DND-41 (cell line): Measurements from ENCODE around the gene NCK2.

ENCODE experiments used
- CTCF ChIP-seq: IDR thresholded peaks from 2 replicates; pipeline ENCODE4 v1.5.1; 2012; ENCODE audit warnings: borderline replicate concordance, low read length, moderate library complexity, mild to moderate bottlenecking; ENCODE audit not compliant: poor library complexity, severe bottlenecking; ENCODE audit errors: extremely low read depth
- EZH2 ChIP-seq: IDR thresholded peaks from 3 replicates; pipeline ENCODE4 v1.6.1; 2012; ENCODE audit warnings: borderline replicate concordance, low read depth, mild to moderate bottlenecking, moderate library complexity, low read length, inconsistent platforms; ENCODE audit not compliant: severe bottlenecking

GRCh38 chr2:105781274-105781978 lies 36.7 kb downstream of the NCK2 start:
- TF ChIP-seq EZH2 (no peak), CTCF (no peak)
